Activated CD8-positive, alpha-beta memory T cell treated with anti-CD3 and anti-CD28 coated beads for 1 hour (primary cell): ENCODE results near the gene ACTG1.

Experiments
- DNase-seq, 2 donors: peaks; one replicate each; pipeline ENCODE4 v3.0.0-alpha.2; 2020; ENCODE audit warnings: low read depth in 1 of 2; ENCODE audit errors: extremely low read depth in 1 of 2

The ACTG1 gene

GRCh38 chr17:81512562-81513371 is at the start of gene ACTG1:
Gene ACTG1, minus strand, starts transcription at chr17:81512799. Its CDS starts 445 bp downstream, at chr17:81512354.
- DNase-seq = peak; percentile 80 to 84

GRCh38 chr17:81561494-81561885 is 48.9 kb upstream of the ACTG1 start:
- DNase-seq = no peak

- DNase-seq = no peak
Measured at GRCh38 chr17:81558941-81559806, 46.6 kb upstream of the ACTG1 start.

- no peak for DNase-seq
Measured at GRCh38 chr17:81558115-81558468, 45.5 kb upstream of the ACTG1 start.

GRCh38 chr17:81557276-81558114 is 44.9 kb upstream of the ACTG1 start:
- DNase-seq = no peak

- DNase-seq = no peak
Measured at GRCh38 chr17:81556863-81557262, 44.3 kb upstream of the ACTG1 start.

GRCh38 chr17:81556175-81556691 is 43.6 kb upstream of the ACTG1 start:
- DNase-seq = no peak

- no peak for DNase-seq
Measured at GRCh38 chr17:81553616-81554181, 41.1 kb upstream of the ACTG1 start.

GRCh38 chr17:81553018-81553615 is 40.5 kb upstream of the ACTG1 start:
- peak; percentile 32 to 55 for DNase-seq

GRCh38 chr17:81552244-81553017 is 39.8 kb upstream of the ACTG1 start, which contains the start of gene FAAP100:
Gene FAAP100, minus strand, starts transcription at chr17:81552353. Its CDS starts 23 bp downstream, at chr17:81552330.
- DNase-seq = peak; percentile 23 to 71

- DNase-seq = no peak
Measured at GRCh38 chr17:81551458-81552243, 39.1 kb upstream of the ACTG1 start.

- DNase-seq = no peak
Measured at GRCh38 chr17:81550830-81551457, 38.3 kb upstream of the ACTG1 start.

- no peak for DNase-seq
Measured at GRCh38 chr17:81550285-81550684, 37.7 kb upstream of the ACTG1 start.

- no peak for DNase-seq
Measured at GRCh38 chr17:81549826-81550225, 37.2 kb upstream of the ACTG1 start.

- no peak for DNase-seq
Measured at GRCh38 chr17:81549031-81549557, 36.5 kb upstream of the ACTG1 start.

GRCh38 chr17:81547614-81547982 is 35.0 kb upstream of the ACTG1 start:
- no peak for DNase-seq

- DNase-seq = no peak
Measured at GRCh38 chr17:81546906-81547613, 34.5 kb upstream of the ACTG1 start.
